ENCODE measurements around the gene LYPD4.

Gene LYPD4

DNA sequence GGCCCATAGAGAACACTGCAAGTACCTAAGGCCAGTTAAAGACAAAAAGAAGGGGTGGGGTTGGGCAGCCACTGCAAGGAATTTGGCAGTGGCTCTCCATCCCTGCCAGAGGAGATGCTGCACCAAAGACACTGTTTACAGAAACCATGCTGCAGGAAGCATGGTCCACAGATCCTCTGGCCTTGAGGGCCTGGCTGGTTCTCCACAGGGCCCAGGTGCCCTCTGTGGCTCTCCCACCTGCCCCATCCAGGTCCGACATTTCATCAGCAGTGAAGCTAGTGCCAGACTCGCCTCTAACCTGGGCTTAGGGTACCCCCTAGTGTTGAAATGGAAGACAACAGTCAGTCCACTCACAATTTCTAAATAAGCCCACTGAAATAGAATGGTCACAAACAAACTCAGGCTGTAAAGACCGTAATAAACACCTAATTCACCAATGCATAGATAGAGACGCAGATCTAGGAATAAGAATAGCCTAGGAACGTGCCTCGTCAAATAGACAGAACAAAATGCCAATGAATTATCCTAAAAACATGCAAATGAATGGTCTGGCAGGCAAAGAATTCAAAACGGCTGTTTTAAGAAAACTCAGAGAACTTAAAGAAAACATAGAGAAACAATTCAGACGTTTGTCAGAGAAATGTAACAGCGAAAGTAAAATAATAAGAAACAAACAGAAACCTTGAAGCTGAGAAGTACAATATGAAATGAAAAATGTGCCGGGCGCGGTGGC, 23.3 kb downstream of the LYPD4 start:
- H3K4me3 ChIP-seq (ENCODE audit: low read length), result no peak overlapping the region
- TF ChIP-seq, protein P1, sequence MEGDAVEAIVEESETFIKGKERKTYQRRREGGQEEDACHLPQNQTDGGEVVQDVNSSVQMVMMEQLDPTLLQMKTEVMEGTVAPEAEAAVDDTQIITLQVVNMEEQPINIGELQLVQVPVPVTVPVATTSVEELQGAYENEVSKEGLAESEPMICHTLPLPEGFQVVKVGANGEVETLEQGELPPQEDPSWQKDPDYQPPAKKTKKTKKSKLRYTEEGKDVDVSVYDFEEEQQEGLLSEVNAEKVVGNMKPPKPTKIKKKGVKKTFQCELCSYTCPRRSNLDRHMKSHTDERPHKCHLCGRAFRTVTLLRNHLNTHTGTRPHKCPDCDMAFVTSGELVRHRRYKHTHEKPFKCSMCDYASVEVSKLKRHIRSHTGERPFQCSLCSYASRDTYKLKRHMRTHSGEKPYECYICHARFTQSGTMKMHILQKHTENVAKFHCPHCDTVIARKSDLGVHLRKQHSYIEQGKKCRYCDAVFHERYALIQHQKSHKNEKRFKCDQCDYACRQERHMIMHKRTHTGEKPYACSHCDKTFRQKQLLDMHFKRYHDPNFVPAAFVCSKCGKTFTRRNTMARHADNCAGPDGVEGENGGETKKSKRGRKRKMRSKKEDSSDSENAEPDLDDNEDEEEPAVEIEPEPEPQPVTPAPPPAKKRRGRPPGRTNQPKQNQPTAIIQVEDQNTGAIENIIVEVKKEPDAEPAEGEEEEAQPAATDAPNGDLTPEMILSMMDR (conservative IDR thresholded peaks at IDR 0.05; ENCODE audit: low read depth, low read length), result peak; percentile 68
- no peak for DNase-seq (ENCODE audit: low read depth)

DNA sequence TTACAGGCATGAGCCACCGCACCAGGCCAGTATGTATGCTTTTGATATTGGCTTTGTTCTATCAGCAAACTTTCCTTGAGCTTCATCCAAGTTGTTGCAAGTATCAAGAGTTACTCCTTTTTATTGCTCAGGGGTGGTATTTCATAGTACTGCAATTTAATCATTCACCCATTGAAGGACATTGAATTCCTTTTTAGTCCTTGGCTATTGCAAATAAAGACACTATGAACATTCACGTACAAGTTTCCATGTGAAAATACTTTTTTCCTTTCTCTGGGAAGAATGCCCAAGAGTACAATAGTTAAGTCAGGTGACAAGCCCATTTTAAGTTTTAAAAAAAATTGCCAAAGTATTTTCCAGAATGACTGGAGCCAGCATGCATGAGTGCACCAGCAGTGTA, 27.7 kb downstream of the LYPD4 start:
- DNase-seq (ENCODE audit: low read depth), result no peak
- TF ChIP-seq, protein P1 (conservative IDR thresholded peaks at IDR 0.05; ENCODE audit: low read depth, low read length), result no peak
- no peak overlapping the region for H3K4me3 ChIP-seq (ENCODE audit: low read length)

DNA sequence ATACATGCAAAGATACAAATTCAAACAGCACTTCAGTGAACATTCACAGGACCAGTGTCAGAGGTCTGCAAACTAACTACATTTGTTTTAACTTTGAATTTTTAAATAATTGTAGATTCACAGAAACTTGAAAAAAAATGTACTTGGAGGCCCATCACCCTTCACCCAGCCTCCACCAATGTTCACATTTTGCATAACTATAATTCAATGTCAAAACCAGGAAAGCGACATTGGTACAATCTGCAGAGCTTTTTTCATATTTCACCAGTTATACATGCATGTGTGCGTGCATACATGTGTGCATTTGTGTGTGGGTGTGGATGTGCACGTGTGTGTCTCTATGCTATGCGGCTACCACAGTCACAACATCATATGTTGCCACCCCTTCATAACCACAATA, 29.2 kb downstream of the LYPD4 start:
- no peak overlapping the region for H3K4me3 ChIP-seq (ENCODE audit: low read length)
- no peak for DNase-seq (ENCODE audit: low read depth)
- TF ChIP-seq, protein P1 (conservative IDR thresholded peaks at IDR 0.05; ENCODE audit: low read depth, low read length), result no peak

DNA sequence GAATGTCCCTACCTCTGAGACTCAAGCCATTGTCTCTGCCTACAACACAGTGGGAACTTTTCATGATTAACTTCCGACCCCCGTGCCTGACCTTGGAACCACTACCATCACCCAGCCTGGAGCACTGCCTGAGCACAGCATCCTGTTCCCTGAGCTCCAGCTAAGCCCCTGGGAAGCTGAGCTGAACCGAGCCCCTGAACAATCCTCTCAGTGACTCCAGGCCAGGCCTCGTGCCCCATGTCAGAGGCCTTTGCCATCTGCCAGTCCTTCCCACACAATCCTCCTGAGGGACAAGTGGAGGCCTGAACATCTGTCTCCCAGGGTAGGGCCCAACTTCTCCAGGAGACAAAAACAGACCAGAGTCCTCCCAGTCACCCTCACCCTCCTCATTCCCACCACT, 30.6 kb downstream of the LYPD4 start:
- TF ChIP-seq, protein P1 (conservative IDR thresholded peaks at IDR 0.05; ENCODE audit: low read depth, low read length), result no peak
- no peak for DNase-seq (ENCODE audit: low read depth)
- no peak overlapping the region for H3K4me3 ChIP-seq (ENCODE audit: low read length)

DNA sequence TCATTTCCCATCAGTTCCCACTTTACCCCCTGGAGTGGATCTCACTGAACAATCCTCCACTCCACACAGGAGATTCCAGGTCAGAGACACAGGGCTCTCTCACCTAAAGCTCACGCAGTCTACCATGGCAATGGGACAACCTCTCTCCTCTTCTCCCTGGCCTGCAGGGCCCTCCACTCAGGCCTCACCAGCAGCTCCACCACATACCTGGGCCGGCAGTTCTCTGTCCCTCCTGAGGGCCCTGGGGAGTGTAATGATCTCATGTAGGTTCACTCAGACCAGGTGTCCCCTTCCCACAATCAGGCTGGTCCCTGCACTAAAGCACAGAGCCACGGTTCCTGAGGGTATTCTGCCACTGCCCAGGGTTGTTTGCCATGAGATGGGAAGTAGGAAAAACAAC, 32.5 kb downstream of the LYPD4 start:
- no peak overlapping the region for H3K4me3 ChIP-seq (ENCODE audit: low read length)
- DNase-seq (ENCODE audit: low read depth), result no peak
- TF ChIP-seq, protein P1 (conservative IDR thresholded peaks at IDR 0.05; ENCODE audit: low read depth, low read length), result no peak

DNA sequence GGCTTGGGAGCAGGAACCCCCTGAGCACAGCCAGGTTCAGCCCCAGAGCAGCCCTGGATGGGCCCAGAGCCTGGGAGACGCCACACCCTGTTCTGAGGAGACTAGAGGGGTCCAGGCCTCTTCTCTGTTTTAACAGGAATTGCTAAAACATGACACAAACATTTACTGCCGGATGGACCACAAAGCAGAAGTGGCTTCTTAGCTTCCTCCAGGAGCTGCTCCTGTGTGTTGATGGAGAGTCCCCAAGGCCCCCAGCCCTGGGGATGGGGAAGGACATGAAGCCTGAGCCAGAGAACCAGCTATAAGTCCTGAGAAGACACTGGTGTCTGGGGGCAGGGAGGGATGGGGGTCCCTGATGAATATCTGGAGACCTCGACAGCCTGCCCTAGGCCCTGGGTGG, 33.4 kb downstream of the LYPD4 start:
- H3K4me3 ChIP-seq (ENCODE audit: low read length), result no peak overlapping the region
- DNase-seq (ENCODE audit: low read depth), result no peak
- TF ChIP-seq, protein P1 (conservative IDR thresholded peaks at IDR 0.05; ENCODE audit: low read depth, low read length), result no peak

DNA sequence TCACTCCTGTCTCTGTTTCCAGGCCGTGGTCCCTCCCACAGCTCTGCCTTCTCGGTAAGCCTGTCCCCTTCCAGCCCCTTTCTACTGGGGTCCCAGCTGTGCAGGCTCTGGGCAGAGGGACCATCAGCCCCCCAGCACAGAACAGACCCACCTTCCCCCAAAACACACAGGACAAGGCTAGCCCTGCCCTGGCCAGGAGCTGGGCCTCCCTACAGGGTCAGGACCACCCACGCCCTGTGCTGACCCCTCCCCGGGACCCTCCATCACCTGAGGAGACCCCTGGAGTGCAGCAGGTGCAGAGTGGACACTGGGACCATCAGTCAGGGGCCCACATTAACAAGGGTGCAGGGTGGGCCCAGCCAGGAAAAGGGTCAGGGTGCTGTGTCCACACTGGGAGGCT, 34.2 kb downstream of the LYPD4 start:
- H3K4me3 ChIP-seq (ENCODE audit: low read length), result no peak overlapping the region
- TF ChIP-seq, protein P1 (conservative IDR thresholded peaks at IDR 0.05; ENCODE audit: low read depth, low read length), result no peak
- DNase-seq (ENCODE audit: low read depth), result no peak
